Measurements from ENCODE around the gene BLOC1S3.

BLOC1S3 gene

DNA sequence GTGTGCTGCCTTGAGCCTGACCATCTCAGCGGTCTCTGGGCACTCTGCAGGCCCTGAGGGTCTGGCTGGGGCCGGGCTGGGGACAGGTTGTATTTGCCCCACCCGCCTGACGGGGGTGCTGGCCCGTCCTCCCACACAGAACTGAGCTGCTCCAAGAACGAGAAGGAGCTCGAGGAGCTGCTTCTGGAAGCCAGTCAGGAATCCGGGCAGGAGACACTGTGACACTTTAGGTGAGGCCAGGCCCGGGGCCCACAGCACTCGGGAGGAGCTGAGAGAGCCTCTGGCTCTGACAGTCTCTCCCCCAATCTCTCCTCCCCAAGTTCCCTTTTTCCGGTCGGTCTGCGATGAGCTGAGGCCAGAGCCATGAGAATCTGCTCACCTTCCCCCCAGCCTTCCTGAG, 32.3 kb upstream of the BLOC1S3 start:
- DNase-seq (ENCODE audit: low read depth) = no peak

DNA sequence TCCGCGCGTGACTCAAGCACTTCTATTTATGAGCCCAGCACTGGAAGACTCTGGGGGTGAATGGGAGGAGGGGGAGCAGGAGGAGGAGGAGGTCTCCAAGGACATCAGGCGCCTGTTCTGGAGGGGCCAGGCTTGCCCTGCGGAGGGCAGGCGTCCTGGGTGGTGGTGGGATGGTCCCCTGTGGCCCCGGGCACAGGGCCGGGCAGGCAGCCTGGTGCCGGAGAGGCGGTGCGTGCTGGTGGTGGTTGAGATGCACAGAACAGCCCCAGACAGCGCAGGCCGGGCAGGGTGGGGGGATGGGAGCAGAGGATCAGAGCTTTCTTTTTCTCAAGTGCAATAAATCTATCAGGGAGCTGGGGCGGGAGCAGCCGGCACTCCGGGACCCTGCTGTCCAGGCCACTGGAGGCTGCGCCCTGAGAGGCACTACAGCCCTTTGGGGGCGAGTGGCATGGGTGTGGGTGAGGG, 31.8 kb upstream of the BLOC1S3 start:
- no peak for DNase-seq (ENCODE audit: low read depth)

DNA sequence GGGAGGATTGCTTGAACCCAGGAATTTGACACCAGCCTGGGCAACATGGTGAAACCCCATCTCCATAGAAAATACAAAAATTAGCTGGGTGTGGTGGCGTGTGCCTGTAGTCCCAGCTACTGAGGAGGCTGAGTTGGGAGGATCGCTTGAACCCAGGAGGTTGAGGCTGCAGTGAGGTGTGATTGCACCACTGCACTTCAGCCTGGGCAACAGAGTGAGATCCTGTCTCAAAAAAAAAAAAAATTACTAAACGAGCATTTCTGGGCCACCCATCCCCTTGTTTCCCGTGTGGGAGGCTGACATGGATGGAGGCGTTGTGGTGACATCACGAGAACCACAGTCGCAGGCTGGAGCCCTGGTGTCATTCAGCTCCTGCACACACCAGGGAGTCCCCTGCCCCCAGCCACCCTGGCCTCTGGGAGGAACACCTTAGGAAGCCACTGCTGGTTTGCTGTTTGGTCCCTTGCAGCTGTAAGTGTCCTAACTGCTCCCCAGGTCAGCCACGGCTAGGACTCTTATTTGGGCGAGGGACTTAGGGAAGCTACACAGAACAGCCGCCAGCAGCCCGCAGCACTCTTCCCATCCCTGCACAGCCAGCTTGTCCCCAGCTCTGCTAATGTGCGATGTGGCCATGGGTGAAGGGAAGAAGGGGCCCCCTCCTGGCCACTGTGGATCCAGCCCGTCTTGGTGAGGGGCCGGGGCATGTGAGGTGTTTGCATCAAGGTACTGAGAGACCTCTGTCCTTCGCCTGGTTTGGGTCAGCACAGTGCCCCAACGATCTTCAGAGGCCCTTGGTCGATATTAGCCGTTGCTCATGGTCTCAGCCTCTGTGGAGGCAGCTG, 30.5 kb upstream of the BLOC1S3 start:
- DNase-seq (ENCODE audit: low read depth) = no peak

DNA sequence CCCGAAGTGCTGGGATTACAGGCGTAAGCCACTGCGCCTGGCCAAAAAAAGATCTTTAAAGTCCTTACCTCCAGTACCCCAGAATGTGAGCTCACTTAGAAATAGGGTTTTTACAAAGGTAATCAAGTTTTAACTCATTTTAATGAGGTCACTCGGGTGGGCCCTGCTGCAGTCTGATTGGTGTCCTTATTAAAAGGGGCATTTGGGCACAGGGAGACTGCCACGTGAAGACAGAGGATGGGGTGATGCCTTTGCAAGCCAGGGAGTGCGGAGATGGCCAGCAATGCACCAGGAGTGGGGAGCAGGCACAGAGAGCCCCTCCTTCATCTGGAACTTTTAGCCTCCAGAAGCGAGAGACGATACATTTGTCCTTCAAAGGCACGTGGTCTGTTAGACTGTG, 29.5 kb upstream of the BLOC1S3 start:
- DNase-seq (ENCODE audit: low read depth) = no peak

DNA sequence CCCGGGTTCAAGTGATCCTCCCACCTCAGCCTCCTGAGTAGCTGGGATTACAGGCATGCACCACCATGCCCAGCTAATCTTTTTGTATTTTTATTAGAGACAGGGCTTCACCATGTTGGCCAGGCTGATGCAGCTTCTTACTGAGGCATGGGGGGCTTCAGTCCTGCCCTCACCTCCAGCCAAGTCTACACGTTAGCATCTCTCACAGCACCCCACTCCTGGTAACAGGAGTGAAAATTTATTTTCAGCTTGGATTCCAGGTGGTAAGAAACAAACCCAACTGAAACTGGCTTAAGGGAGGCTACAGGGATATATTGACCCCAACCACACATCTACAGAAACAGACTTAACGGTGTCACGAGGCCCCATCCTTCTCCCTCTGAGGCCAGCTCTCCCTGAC, 28.4 kb upstream of the BLOC1S3 start:
- DNase-seq (ENCODE audit: low read depth) = no peak

DNA sequence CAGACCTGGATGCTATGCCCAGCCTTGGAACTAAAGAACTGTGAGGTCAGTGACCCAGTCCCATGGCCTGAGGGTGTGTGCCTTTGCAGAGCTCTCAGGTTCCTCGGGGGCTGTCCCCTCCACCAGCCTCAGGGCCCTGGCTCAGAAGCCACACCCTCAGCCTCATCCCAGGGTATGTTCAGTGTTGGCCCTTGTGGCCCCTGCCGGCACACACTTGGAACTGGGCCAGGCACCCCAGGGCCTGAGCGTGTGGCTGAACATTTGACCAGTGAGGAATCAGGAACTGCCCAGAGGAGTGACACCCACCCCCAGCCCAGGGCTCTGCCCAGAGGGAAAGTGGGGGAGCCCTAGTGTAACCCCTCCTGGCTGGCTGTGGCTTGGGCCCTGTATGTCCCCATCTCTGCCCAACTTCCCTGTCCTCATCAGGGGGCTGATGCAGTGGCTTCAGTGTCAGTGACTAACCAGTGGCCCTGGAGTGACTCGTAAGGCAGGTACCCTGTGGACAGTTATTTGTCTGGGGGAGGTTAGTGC, 27.8 kb upstream of the BLOC1S3 start:
- no peak for DNase-seq (ENCODE audit: low read depth)

DNA sequence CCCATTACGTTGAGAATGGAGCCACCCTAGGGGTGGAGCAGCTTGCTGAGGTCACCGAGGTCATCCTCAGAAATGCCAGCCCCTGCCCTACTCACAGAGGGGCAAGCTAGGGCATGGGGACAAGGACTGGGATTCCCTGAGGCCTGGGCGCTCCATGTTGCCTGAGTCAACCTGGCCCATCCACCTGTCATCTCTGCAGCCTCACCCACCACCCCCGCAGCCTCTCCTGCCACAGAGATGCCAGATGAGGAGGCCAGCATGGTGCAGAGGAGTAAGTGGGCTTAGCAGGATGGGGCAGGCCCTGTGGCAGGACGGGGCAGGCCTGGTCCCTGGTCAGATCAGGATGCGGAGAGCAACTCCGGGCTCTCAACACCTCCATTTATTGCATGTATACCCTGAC, 27.3 kb upstream of the BLOC1S3 start:
- DNase-seq (ENCODE audit: low read depth) = no peak

GRCh38 chr19:45151821-45152503, 26.6 kb upstream of the BLOC1S3 start:
- DNase-seq (ENCODE audit: low read depth) = no peak

DNA sequence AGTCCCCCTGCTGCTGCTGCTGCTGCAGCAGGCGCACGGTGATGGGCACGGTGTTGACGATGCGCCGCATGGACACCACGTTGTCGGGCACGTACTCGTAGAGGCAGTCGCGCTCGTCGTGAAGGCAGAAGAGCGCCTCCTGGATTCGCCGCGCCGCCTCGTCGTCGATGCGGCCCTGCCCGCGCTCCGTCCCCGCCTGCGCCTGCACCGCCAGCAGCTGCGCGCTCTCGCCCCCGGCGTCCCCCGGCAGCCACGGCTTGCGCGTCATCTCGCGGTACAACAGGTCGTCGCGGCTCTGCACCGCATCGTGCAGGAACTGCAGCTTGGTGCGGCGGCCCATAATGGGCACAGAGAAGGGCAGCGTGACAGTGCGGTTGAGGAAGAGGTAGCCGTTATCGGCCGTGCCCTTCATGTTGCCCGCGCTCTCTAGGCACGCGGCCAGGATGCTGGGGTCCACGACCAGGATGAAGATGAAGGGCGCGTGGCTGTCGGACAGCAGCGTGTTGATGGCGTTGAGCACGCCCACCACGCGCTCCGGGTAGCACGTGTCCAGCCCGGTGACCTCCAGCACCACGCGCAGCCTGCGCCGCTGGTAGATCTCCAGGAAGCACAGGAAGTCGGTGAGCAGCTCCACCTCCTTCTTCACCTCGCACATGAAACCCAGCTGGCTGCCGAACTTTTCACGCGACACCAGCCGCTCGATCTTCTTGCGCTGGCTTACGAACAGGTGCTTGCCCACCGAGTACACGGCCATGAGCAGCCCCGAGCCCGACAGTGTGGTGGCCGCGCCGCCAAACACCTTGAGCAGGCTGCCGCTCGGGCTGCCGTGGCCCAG, 25.9 kb upstream of the BLOC1S3 start:
- DNase-seq (ENCODE audit: low read depth) = no peak

- DNase-seq (ENCODE audit: low read depth) = no peak
These were observed 25.1 kb upstream of the BLOC1S3 start for GRCh38 chr19:45153339-45154063.

DNA sequence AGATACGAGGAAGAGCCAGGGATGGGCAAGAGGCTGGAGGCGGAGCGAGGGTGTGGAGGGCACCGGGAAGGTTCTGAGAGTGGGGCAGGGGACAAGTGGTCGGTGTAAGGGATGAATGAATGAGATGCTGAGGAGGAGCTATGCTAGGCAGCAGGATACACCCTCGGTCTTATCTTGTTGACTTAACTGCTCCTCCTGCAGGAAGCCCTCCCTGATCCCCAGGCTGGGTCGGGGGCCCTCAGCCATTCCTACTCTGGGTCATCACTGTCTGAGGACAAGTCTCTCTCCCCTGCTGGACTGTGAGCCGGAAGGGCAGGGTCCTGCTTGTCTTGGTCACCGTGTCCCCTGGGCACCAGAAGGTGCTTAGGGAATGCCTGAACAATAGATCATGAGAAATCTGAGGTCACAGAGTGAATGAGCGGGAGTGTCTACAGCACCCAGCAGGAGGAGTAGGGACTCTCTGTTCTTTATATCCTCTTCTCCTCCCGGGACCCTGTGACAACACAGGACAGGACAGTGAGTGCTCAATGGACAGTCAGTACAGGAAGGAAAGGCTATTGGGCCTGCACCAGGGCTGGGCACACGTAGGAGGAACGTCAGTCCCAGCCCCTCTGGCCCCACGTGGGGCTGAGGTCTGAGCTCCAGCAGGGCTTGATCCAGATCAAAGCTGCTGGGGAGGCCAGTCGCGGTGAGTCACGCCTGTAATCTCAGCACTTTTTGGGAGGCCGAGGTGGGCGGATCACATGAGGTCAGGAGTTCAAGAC, 24.3 kb upstream of the BLOC1S3 start:
- no peak for DNase-seq (ENCODE audit: low read depth)

DNA sequence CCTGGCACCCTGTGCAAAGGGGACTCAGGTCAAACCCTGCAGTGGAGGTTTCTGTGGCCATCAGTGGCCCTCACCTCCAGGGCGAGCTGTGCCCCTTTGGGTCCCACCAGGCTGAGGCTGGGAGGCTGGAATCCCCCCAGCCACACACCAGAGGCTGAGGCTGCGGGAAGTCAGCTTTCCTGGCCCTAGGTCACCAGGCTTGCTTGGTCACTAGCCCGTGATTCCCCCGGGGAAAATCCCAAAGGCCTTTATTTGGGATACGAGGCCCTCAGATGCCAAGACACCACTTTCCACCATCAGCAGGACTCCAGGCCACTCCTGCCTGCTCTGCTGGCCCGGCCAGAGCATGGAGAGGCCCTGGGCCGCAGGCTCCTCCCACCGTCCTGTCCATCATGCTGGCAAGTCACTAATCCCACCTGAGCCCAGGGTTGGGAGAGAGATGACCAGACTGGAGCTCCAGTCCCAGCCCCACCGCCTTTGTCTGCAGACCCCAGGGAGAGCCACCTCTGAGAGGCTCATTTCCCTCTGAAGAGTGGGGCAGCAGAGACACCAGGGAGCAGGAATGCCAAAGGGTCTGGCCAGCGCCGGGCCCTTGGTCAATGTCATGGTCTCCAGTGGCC, 22.5 kb upstream of the BLOC1S3 start:
- no peak for DNase-seq (ENCODE audit: low read depth)

DNA sequence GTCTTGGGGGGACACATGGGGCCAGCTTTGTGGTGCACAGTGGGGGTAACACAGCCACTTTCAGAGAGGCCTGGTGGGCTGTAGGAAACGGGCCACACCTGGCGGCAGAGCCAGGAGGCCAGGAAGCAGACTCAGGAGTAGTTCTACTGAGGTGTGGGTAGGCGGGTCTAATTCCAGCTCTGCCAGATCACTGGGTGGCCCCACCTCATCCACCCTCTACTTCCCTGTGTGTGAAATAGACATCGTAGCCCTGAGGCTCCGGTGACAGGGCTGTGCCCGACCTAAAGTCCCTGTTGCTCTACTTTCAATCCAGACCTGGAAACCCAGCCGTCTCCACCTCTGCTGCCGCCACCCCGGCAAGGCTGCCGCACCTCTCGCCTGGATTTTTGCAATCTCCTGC, 21.8 kb upstream of the BLOC1S3 start:
- DNase-seq (ENCODE audit: low read depth) = no peak

DNA sequence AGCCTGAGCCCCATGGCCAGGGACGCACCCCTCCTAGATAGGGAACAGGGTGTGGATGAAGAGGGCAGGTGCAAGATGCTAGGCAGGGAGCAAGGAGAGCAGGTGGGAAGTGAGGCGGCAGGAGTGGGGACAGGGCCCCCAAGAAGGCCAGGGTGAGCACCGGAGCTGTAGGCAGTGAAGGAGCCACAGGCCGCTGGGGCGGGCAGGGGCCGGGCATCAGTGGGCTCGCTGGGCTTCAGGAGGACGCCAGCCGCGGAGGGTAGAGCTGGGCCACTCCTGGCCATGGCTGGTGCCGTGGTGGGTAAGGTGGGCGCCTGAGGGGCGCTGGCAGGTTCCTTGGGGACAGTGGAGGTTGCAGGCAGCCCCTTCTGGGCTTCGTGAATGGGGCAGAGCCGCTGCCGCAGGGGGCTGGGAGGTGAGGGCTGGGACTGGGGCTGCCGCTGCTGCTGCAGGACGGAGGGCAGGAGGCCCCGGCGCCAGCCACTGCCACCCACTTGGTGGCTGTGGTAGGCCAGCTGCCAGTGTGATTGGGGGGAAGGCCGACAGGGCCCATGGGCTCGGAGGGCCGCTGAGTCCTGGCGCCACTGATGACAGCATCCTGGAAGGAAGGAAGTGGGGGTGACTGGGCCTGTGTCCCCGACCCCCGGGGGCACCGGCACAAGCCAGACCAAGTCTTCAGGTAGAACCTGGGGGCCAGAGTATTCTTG, 19.9 kb upstream of the BLOC1S3 start:
- no peak for DNase-seq (ENCODE audit: low read depth)

- DNase-seq (ENCODE audit: low read depth) = no peak
These were observed 19.2 kb upstream of the BLOC1S3 start for GRCh38 chr19:45159210-45159970.

DNA sequence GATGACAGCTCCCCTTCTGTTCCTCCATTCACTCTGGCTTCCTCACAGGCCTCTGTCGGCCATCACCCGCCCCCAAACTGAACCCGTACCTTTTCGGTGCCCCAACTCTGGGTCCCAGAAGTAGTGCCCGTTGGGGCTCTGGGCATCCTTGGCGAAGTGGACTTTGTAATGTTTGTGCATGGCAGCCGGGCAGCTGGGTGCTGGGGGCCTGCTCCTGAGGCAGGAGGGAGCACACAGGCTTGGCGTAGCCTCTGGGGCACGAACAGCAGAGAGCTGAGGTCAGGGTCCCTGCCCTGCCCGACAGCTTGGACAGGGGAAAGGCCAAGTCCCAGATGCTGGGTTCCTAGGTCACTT, 18.6 kb upstream of the BLOC1S3 start:
- no peak for DNase-seq (ENCODE audit: low read depth)

GRCh38 chr19:45160870-45161737, 17.5 kb upstream of the BLOC1S3 start, which contains the start of gene NKPD1:
Gene NKPD1 (minus strand): TSS chr19:45160982. CDS start chr19:45160150, 832 bp downstream.
- DNase-seq (ENCODE audit: low read depth) = no peak
